ENCODE results near the gene ABCB4.

DNA sequence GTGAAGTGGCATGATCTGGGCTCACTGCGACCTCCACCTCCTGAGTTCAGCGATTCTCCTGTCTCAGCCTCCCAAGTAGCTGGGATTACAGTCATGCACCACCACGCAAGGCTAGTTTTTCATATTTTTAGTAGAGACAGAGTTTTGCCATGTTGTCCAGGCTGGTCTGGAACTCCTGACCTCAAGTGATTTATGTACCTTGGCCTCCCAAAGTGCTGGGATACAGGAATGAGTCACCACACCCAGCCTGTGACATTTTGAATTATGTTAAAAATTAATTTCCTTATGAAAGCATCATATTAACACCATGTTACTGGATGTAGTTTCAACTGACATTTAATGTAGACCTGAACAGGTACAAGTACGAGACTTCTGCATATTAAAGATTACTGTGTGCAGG is 24.3 kb downstream of the ABCB4 start:
- TF ChIP-seq, protein P1, sequence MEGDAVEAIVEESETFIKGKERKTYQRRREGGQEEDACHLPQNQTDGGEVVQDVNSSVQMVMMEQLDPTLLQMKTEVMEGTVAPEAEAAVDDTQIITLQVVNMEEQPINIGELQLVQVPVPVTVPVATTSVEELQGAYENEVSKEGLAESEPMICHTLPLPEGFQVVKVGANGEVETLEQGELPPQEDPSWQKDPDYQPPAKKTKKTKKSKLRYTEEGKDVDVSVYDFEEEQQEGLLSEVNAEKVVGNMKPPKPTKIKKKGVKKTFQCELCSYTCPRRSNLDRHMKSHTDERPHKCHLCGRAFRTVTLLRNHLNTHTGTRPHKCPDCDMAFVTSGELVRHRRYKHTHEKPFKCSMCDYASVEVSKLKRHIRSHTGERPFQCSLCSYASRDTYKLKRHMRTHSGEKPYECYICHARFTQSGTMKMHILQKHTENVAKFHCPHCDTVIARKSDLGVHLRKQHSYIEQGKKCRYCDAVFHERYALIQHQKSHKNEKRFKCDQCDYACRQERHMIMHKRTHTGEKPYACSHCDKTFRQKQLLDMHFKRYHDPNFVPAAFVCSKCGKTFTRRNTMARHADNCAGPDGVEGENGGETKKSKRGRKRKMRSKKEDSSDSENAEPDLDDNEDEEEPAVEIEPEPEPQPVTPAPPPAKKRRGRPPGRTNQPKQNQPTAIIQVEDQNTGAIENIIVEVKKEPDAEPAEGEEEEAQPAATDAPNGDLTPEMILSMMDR (IDR thresholded peaks at IDR 0.05): no peak
- no peak for TF ChIP-seq POLR2A (IDR thresholded peaks at IDR 0.05)

Measured in uterus (tissue), 2 donors.